C4-2B (cell line): ENCODE results near the gene DLG2.

Source experiments
- CTCF ChIP-seq: fragments of 450-650 bp; conservative IDR thresholded peaks from 2 replicates; pipeline ENCODE4 v1.5.1; 2017; ENCODE audit warnings: mild to moderate bottlenecking
- ZFX ChIP-seq: fragments of 450-650 bp; IDR thresholded peaks from 2 replicates; pipeline ENCODE4 v1.6.1; 2017

GRCh38 chr11:84140386-84141169, 1486.6 kb downstream of the DLG2 start:
- TF ChIP-seq CTCF, result no peak
- TF ChIP-seq ZFX, result no peak
